ENCODE data around the gene RELB.

The RELB gene

DNA sequence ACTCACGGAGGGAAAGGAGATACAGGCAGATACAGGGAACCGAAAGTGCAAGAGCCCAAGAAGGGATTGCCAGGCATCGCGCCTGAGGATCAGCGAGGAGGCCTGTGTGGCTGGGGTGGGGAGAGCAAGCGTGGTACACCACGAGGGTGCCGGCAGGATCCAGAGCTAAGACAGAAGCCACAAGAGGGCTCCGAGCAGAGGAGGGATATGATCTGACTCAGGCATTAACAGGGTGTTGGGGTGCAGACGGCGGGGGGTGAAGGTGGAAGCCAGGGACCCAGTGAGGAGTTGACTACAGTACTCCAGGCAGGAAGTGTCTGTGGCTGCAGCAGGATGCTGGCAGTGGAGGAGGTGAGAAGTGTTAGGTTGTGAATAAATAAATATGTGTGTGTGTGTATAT, 86.3 kb downstream of the RELB start:
- DNase-seq: no peak
